Thymus (tissue), 11 donors: ENCODE measurements around the gene DZIP1. TPM values are rescaled to one million over a fixed set of nuclear protein-coding genes. Genes with fewer than 3 reads are reported as not detected.

Experiments
- DNase-seq, 9 donors: peaks; one replicate each; pipeline ENCODE4 v3.0.0-alpha.2; 2013; ENCODE audit warnings: low spot score in 9 of 9, low read depth in 6 of 9, missing footprints in 1 of 9
- H3K27ac ChIP-seq, 2 donors: one replicate each; pipeline ENCODE4 v1.5.1; 2013; ENCODE audit warnings: control low read depth in 1 of 2, low read depth in 1 of 2, low read length in 1 of 2, mild to moderate bottlenecking in 1 of 2, moderate library complexity in 1 of 2
- H3K27me3 ChIP-seq, 2 donors: one replicate each; pipeline ENCODE4 v1.5.1; 2013; ENCODE audit warnings: low read length in 1 of 2; ENCODE audit not compliant: control insufficient read depth in 2 of 2, insufficient read depth in 1 of 2
- H3K36me3 ChIP-seq, 2 donors: one replicate each; pipeline ENCODE4 v1.5.1; 2013; ENCODE audit warnings: low read length in 1 of 2, mild to moderate bottlenecking in 1 of 2, moderate library complexity in 1 of 2; ENCODE audit not compliant: control insufficient read depth in 2 of 2, insufficient read depth in 2 of 2
- H3K4me1 ChIP-seq, 2 donors: one replicate each; pipeline ENCODE4 v1.5.1; 2013; ENCODE audit warnings: low read length in 2 of 2; ENCODE audit not compliant: control insufficient read depth in 2 of 2, insufficient read depth in 2 of 2
- H3K4me3 ChIP-seq, 2 donors: one replicate each; pipeline ENCODE4 v1.5.1; 2013; ENCODE audit warnings: low read length in 2 of 2, control low read depth in 1 of 2, mild to moderate bottlenecking in 1 of 2
- H3K9me3 ChIP-seq, 2 donors: one replicate each; pipeline ENCODE4 v1.5.1; 2013; ENCODE audit warnings: low read length in 1 of 2, mild to moderate bottlenecking in 1 of 2; ENCODE audit not compliant: control insufficient read depth in 2 of 2, insufficient read depth in 1 of 2
- WGBS: extraction: QIAGEN DNeasy Blood & Tissue Kit; methylation state at CpG from one replicate; pipeline ENCODE4 v1.1.7; 2013; 5-methylcytosine and 5-hydroxymethylcytosine counted together
- polyA plus RNA-seq: library from polyadenylated mRNA; stranded (reverse); fragments of 200-250 nt; gene quantifications from one replicate; pipeline ENCODE4 v1.2.3, GENCODE V29; 2013
- total RNA-seq: library from RNA; stranded (reverse); fragments of 120-200 nt; gene quantifications from one replicate; pipeline ENCODE4 v1.2.4, GENCODE V29; 2013
- donor health status: healthy.

The DZIP1 gene
- total and polyA plus RNA-seq, 2 donors = 5.5 to 7.0 TPM

DNA sequence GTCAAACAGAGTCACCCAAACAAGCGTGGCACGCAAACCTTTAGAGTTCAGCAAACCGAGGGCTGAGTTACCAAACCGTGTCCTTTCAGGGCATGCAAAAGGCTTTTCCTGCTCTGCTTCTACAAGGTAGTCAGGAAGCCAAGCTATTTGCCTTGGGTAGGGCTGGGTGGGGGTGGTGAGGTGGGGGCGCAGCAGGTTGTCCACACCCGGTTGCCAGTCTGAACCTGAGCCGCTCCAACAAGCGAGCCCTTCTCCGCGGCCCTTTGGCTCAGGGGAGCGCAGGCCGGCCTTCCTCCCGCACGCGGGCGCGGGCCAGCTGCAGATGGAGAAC is 92.3 kb downstream of the DZIP1 start:
- Histone ChIP-seq H3K27ac (no peak overlapping the region), H3K36me3 (no peaks in the 10 kb centered on the region), H3K9me3 (peaks cover 1 to 6% of the 10 kb centered on the region in 2 donors), H3K4me1 (peaks cover 3 to 17% of the 10 kb centered on the region in 2 donors), H3K27me3 (peaks cover 31 to 34% of the 10 kb centered on the region in 2 donors), H3K4me3 (peak overlapping the region in 1 of 2 donors; percentile 40)
- WGBS = 18% methylated on average over 17 of the region's 17 CpGs
- no peak for DNase-seq

DNA sequence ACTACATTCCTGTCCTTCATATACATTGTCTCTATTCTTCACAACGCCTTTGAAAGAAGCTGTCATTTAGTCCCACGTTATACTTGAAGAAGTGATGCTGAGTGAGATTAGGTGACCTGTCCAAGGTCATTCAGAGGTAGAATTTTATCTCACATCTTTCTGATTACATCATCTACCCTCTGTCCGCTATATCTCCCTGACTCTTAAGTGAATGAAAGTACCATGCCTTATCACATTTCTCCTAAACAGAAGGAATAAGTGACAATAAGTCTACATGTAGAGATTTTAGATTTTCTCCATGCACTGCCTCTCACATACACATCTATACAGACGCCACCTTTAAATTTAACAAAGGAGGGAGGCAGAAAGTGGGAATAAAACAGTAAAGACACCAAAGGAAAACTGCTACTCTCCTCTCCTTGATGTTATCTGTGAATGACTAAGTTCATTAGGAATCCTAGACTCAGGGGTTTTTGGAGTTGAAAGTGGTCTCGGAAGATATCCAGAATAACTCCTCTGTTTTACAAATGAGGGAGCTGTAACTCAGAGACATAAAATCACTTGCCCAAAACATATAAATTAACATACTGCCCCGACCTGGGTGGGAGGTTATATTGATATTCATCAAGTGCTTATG is 96.9 kb downstream of the DZIP1 start:
- H3K27me3 ChIP-seq = peaks cover 7 to 10% of the 10 kb centered on the region in 2 donors
- peaks cover 0 to 6% of the 10 kb centered on the region in 2 donors for H3K4me1 ChIP-seq
- H3K36me3 ChIP-seq = no peaks in the 10 kb centered on the region
- no peak for DNase-seq
- peaks cover 0 to 1% of the 10 kb centered on the region in 2 donors for H3K9me3 ChIP-seq
- no peak overlapping the region for H3K4me3 ChIP-seq
- WGBS = 90% methylated on average over 6 of the region's 6 CpGs
- H3K27ac ChIP-seq = no peak overlapping the region

DNA sequence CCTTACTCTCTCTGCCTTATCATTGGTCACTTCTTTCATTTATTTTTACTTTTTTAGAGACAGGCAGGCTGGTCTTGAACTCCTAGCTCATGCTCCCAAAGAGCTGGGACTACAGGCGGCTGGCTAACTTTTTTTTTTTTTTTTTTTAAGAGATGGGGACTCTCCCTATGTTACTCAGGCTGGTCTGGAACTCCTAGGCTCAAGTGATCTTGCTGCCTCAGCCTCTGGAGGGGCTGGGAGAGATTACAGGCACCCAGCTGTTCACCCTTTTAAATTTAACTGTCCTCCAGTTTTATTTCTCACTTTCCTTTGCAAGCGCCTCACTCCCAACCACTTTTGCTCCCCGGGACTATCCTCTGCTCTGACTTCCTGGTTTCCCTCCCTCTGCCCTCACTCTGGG is 97.6 kb downstream of the DZIP1 start:
- Histone ChIP-seq H3K9me3 (no peaks in the 10 kb centered on the region), H3K4me3 (no peak overlapping the region), H3K4me1 (peaks cover 0 to under 1% of the 10 kb centered on the region in 2 donors), H3K36me3 (no peaks in the 10 kb centered on the region), H3K27me3 (peaks cover 0 to 2% of the 10 kb centered on the region in 2 donors), H3K27ac (no peak overlapping the region)
- DNase-seq = no peak
- WGBS = 56% methylated on average over 3 of the region's 3 CpGs

DNA sequence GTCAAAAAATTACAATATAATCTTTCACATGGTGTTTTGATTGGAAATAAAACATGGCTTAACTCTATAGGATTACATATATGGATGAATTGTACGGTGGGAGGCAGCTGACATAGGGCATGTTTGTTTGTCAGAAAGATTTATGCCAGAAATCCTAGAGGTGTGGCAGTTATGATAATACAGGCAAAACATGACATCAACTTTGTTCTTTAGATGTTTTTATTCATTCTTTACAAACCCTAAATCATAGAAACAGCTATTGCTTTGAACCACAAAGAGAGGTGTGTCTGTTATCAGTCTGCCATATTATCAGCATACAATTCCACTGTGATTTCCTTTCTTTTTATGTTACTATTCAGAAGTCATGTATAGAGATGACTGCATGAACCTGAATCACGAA is 100.2 kb downstream of the DZIP1 start:
- WGBS = 95% methylated on average over 2 of the region's 2 CpGs
- no peaks in the 10 kb centered on the region for H3K9me3 ChIP-seq
- no peaks in the 10 kb centered on the region for H3K36me3 ChIP-seq
- no peaks in the 10 kb centered on the region for H3K27me3 ChIP-seq
- no peak overlapping the region for H3K27ac ChIP-seq
- DNase-seq = no peak
- no peak overlapping the region for H3K4me3 ChIP-seq
- H3K4me1 ChIP-seq = no peaks in the 10 kb centered on the region

DNA sequence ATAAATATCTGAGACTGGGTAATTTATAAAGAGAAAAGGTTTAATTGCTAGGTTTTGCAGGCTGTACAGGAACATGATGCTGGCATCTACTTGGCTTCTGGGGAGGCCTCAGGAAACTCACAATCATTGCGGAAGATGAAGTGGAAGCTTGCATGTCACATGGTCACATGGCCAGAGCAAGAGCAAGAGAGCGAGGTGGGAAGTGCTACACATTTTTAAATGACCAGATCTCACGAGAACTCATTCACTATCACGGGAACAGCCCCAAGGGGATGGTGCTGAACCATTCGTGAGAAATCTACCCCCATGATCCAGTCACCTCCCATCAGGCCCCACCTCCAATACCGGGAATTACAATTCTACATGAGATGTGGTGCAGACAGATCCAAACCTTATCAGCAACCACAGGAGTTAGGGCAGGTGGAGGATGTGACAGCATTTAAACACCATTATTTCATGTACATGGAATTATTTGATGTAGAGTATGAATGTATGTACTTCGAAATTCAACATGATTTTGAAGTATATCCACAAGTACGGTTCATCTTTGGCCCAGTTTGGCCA is 102.5 kb downstream of the DZIP1 start:
- no peaks in the 10 kb centered on the region for H3K9me3 ChIP-seq
- 97% methylated on average over 8 of the region's 8 CpGs for WGBS
- H3K27me3 ChIP-seq = no peaks in the 10 kb centered on the region
- H3K36me3 ChIP-seq = no peaks in the 10 kb centered on the region
- DNase-seq = no peak
- no peak overlapping the region for H3K4me3 ChIP-seq
- no peak overlapping the region for H3K27ac ChIP-seq
- H3K4me1 ChIP-seq = no peaks in the 10 kb centered on the region

DNA sequence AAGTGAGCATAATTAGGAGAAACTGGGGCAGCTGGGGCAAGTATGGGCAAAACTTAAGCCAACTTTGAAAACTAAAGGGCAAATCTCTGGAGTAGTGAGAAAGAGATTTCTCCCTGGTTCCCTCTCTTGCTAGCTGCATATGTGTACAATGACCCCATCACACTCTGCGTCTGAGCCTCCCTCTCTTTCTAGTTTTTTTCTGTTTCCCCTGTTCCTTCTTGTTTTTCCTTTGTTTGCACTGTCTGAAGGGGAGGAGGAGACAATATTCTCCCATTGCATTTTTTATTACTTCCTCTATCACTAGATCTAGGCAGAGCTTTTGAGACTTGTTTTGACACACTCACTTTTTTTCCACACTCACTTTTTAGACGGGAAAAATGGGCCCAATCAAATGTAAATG is 103.2 kb downstream of the DZIP1 start:
- Histone ChIP-seq H3K4me3 (no peak overlapping the region), H3K27me3 (no peaks in the 10 kb centered on the region), H3K36me3 (no peaks in the 10 kb centered on the region), H3K9me3 (no peaks in the 10 kb centered on the region), H3K27ac (no peak overlapping the region), H3K4me1 (no peaks in the 10 kb centered on the region)
- WGBS = 74% methylated on average over 2 of the region's 2 CpGs
- DNase-seq = no peak

DNA sequence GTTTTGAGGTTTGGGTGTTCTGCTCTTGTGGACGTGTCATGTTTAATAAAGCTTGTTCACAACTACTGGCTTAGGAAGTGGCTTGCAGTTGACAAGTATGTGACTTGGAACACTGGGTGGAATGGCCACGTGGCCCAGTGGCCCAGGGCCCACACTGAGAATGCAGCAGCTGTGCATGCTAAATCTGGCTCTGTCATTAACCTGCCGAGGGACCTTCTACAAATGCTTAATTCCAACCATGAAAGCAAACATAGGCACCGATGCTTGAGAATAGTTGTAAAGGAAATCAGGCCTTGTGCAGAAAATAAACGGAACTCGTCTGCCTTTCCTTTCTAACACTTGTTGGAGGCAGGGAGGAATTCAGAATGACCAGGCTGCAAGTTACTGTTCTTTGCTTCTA is 103.6 kb downstream of the DZIP1 start:
- WGBS = 70% methylated on average over 6 of the region's 6 CpGs
- Histone ChIP-seq H3K4me1 (no peaks in the 10 kb centered on the region), H3K9me3 (no peaks in the 10 kb centered on the region), H3K27me3 (no peaks in the 10 kb centered on the region), H3K27ac (no peak overlapping the region), H3K4me3 (no peak overlapping the region), H3K36me3 (no peaks in the 10 kb centered on the region)
- DNase-seq = no peak

DNA sequence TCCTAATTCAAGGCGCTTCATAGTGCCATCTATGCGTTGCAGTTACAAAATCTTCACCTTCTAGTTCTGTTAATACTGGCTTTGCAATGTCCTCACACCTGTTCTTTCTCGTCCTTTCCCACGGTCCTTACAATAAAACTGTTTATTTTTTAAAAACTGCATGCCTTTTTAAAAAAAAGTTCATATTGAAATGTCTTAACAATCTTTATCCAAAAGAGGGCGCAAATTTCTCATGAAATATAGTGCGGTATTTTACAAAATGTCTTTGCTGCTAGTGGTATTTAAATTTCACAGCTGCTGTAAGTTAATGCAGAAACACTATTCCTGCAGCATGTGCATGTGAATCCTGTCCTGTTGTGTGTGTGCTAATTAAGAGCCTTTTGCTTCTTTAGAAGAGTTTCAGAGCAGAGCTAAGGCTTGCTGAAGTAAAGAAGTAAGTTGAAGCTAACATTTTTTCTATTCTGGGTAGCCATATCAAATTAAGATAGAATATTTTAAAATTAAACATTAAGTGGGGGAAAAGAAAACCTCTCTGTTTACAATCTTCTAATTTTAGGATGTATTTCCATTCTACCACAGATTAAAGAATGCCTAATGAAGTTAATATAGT is 107.8 kb downstream of the DZIP1 start:
- no peaks in the 10 kb centered on the region for H3K27me3 ChIP-seq
- 22% methylated on average over 6 of the region's 6 CpGs for WGBS
- no peak overlapping the region for H3K4me3 ChIP-seq
- peak in 2 of 9 donors; percentile 8 to 45 for DNase-seq
- no peaks in the 10 kb centered on the region for H3K4me1 ChIP-seq
- no peak overlapping the region for H3K27ac ChIP-seq
- no peaks in the 10 kb centered on the region for H3K36me3 ChIP-seq
- H3K9me3 ChIP-seq = no peaks in the 10 kb centered on the region

DNA sequence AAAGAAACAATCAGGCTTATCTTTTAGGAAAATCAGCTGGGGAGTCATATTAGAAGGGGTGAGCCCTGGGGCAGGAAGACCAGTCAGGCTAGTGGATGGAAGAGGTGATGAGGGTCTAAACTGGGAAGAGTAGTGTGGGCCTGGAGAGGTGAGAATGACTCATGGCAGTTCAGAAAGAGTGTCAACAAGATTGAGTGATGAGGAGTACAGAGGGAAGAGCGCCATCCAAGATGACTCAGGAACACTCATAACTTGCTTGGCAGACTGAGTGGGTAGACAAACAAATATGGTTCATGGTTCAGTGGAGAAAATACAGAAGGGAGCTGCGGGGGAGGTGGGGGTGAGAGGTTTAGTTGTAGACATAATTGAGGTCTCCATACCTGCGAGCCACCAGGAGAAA is 109.3 kb downstream of the DZIP1 start:
- Histone ChIP-seq H3K9me3 (no peaks in the 10 kb centered on the region), H3K27ac (no peak overlapping the region), H3K27me3 (no peaks in the 10 kb centered on the region), H3K4me3 (no peak overlapping the region), H3K4me1 (no peaks in the 10 kb centered on the region), H3K36me3 (no peaks in the 10 kb centered on the region)
- DNase-seq = no peak
- 94% methylated on average over 3 of the region's 3 CpGs for WGBS
